RPMI8226 (cell line): Measurements from ENCODE around the gene BCAP29.
"Not testable (repeated sequence)": the region's sequence is repeated elsewhere in the genome, so short reads cannot be mapped to it uniquely, and the experiment has no call there.

Experiments
- DNase-seq: peaks from one replicate; pipeline ENCODE4 v3.0.0-alpha.2; 2015

Gene BCAP29, protein sequence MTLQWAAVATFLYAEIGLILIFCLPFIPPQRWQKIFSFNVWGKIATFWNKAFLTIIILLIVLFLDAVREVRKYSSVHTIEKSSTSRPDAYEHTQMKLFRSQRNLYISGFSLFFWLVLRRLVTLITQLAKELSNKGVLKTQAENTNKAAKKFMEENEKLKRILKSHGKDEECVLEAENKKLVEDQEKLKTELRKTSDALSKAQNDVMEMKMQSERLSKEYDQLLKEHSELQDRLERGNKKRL

DNA sequence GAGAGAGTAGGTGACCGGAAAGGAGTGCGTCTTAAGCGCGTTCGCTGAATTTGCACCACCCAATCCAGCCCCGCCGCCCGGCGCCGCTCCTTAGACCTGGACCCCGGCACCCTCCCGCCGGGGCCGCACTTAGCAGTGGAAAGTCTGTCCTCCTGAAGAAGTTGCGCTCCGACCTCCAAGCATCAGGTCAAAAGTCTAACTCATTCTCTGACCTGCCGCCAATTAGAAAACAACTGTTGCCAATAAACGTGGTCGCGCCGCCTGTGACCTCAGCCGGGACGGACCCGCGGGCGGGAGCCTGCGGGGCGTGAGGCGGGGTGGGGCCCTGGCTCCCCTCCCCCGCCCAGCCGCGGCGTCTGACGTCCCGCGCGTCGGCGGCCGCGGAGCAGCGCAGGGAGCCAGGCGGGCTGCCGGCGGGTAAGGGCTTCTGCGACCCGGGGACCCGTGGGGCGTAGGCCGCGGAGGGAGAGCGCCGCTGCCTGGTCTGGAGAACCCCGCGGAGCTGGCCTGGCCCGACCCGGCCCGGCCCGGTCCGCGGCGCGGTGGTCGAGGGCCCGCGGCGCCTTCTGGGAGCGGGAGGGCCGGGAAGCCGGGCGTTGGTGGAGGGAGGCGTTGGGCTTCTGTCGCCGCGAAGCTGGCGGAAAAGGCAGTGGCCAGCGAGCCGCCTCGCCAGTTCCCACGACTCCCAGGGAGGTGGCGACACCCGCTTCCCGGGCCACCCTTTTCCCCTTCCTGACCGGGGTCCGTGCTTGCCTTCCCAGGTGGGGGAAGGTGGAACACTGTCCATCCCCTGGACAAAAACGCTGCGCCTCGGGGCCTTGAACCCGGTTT lies at the start of gene BCAP29:
Gene BCAP29 (plus strand): TSS at position 362 of the 831 bp plus-strand sequence. CDS start 527 bp downstream, outside the sequence.
- peak; percentile 93 for DNase-seq

DNA sequence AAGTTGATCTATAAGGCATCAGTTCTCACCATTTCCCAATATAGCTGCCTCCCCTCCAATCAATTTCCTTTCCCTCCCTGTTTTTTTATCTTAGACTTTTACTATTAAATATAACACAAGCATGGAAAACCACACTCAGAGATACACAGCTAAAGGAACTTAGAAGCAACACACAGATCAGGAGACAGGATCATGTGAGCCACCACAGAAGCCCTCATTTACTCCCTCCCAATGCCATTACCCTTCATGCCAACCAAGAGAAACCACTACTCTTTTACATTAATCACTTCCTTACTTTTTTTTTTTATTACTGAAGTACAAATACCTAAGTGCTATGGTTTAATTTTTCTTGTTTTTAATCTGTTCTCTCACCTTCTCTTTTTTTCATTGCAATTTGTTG lies 49.3 kb upstream of the BCAP29 start:
- no peak for DNase-seq

DNA sequence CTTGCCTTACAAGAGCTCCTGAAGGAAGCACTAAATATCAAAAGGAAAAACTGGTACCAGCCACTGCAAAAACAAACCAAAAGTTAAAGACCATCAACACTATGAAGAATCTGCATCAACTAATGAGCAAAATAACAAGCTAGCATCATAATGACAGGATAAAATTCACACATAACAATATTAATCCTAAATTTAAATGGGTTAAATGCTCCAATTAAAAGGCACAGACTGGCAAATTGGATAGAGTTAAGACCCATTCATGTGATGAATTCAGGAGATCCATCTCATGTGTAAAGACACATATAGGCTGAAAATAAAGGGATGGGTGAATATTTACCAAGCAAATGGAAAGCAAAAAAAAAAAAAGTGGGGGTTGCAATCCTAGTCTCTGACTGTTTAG lies 45.9 kb upstream of the BCAP29 start:
- DNase-seq = no peak

DNA sequence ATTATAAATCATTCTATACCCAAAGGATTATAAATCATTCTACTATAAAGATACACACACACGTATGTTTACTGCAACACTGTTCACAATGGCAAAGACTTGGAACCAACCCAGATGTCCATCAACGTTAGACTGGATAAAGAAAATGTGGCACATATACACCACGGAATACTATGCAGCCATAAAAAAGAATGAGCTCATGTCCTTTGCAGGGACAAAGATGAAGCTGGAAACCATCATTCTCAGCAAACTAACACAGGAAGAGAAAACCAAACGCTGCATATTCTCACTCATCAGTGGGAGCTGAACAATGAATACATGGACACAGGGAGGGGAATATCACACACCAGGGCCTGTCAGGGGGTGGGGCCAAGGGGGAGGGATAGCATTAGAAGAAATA lies 42.8 kb upstream of the BCAP29 start:
- not testable (repeated sequence) for DNase-seq

DNA sequence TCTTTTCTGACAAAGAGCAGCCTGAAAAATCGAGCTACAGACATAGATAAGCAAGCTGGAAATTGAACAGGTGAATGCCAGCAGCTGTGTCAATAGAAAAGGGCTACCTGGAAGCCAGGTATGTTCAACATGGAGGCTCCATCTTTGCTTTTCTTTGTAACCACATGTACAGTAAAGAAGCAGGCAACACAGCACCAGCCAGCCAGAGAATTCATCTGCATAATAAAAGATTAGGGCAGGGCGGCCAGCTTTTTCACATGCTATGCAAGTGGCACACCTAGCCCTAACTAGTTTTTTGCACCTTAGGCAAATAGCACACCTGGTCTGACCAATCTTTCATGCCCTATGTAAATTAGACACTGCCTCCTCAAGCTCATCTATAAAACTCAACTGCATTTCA lies 42.0 kb upstream of the BCAP29 start:
- DNase-seq = no peak

DNA sequence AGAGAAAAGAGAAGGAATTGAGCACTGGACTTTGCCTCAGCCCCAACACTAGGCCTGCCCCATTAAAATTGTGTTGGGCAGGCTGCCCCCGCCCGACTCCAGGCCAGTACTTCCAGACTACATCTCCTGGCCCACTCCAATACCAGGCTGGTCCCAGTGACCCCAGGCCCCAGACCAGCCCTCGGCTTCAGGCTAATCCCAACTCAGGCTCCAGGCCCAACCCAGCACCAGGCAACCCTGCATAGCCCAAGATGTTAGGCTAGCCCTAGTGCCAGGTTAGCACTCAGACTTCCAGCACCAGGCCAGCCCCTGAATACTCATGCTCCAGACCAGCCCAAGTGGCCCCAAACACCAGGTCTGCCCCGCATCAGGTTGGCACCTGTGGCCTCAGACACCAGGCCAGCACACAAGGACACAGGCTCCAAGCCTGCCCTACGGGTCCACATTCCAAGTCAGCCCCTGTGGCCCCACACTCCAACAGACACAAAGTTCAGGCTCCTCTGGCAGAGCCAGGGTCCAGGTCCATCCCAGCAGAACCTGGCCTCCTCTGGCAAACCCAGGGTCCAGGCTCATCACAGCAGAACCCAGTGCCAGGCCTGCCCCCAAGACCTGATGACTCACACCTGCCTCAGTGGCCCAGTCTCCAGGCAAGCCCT lies 36.6 kb upstream of the BCAP29 start:
- DNase-seq = no peak

DNA sequence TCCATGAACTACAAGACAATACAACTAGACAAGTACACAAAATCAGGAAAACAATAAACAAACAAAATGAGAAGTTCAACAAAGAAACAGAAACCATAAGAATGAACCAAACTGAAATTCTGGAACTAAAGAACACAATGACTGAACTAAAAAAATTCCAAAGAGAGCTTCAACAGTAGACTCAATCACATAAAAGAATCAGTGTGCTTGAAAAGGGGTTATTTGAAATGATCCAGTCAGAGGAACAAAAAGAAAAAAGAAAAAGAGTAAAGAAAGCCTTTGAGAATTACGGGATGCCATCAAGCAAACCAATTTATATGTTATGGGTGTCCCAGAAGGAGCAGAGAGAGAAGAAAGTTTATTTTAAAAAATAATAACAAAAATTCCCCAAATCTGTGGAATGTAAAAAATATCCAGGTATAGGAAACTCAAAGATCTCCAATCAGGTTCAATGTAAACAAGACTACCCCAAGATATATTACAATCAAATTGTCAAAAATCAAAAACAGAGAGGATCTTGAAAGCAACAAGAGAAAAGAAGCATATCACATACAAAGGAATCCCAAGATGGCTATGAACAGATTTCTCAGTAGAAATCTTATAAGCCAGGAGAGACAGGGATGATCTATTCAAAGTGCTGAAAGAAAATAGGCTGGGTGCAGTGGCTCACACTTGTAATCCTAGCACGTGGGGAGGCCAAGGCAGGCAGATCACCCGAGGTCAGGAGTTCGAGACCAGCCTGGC lies 35.0 kb upstream of the BCAP29 start:
- DNase-seq = no peak

DNA sequence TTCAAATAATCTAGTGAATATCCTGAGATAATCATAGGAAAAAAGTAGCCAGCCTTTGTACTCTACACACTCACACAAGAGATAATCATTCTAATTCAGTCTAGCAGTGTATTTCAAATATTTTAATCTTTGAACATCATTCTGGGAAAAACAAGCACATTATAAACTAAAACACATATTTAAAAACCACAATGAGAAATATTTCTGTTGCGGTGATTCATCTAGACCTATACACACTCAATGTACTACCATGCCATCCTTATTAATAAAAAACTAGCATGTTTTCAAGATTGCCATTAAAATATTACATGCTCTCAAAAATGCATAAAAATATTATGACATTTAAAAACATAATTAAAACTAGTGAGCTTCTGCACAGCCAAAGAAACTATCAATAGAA lies 28.1 kb upstream of the BCAP29 start:
- DNase-seq = no peak

DNA sequence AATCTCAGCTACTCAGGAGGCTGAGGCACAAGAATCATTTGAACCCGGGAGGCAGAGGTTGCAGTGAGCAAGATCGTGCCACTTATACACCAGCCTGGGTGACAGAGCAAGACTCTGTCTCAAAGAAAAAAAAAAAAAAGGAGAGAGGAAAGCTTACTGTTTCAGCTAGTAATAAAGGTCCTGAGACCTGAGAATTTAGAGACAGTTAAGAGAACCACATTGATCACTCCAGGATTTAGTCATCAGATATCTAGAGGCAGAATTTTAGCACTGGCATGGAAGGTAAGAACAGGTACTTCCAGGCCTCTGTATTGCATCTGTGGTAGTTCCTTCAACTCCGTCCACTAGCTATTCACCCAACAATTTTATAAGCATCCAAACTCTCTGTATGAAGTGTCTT lies 24.2 kb upstream of the BCAP29 start:
- no peak for DNase-seq

DNA sequence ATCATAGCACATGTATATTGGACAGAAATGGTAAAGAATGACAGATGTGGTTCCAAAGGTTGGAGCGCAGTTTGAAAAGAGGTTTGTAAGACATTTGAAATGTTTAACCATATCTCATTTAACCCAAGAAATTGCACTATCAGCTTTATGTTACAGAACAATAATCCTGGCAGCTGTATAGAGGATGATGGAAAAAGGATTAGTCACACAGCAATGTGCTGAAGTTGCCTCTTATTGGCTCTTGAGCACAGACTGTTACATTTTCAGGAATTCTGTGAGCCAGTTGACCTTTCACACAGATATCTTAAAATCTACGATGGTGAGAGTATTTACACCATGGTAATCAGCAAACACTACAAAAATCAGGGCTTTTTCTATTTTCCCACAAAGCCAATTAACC lies 20.2 kb upstream of the BCAP29 start:
- DNase-seq = no peak

DNA sequence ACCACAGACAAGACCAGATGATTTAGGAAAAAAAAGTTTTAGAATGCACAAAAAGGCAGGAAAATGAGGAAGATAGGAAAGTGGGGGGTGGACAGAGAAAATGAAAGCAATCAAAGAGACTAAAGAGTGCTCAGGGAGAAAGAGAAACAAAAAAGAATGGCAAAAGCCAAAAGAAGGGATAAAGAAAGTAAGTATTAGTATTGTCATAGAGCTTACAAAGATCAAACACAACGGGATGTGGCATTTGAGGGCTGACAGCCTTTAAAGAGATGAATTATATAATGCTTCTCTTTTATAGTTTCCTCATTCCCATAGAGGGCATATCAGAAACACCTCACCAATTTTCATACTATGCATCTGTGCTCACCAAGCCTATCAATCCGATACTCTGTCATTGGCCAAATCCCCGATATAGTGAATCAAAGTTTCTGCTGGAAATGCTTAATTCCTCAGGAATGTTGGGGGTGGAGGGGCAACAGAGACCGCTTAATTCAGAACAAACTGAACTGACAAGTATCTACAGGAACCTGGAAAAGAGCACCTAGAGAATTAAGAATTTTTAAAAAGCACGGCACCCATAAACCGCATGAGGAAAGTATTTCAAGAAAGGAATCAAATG lies 19.0 kb upstream of the BCAP29 start:
- no peak for DNase-seq

DNA sequence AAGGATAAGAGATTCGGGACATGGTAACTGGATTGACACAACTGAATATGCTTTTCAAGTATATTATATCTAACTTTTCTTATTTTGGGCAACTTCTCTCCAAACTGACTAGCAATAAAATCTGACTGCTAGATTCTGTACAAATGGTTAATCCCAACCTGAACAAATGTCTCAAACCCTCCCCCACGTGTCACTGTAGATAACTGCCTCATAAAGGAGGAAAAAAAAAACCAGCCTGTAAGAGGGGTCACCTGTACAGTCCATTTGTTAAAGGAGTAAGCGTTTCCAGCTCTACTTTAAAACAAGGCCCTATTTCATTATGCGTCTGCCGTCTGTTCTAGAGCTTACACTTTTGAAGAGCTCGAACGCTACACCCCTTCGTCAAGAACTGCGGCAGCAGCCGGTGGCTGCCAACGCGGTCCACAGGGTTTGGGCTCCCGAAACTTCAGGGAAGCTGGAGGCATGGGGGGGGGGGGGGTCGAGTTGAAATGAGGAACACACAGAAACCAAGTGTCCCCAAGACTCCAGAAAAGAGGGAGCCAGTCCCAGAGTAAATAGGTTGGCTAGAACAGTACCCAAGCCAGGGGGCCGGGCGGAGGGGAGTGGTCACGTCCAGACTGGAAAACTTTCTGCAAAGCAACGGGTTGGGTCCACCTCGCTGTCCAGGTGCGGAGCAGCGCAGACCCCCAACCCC lies 16.8 kb upstream of the BCAP29 start:
- no peak for DNase-seq

DNA sequence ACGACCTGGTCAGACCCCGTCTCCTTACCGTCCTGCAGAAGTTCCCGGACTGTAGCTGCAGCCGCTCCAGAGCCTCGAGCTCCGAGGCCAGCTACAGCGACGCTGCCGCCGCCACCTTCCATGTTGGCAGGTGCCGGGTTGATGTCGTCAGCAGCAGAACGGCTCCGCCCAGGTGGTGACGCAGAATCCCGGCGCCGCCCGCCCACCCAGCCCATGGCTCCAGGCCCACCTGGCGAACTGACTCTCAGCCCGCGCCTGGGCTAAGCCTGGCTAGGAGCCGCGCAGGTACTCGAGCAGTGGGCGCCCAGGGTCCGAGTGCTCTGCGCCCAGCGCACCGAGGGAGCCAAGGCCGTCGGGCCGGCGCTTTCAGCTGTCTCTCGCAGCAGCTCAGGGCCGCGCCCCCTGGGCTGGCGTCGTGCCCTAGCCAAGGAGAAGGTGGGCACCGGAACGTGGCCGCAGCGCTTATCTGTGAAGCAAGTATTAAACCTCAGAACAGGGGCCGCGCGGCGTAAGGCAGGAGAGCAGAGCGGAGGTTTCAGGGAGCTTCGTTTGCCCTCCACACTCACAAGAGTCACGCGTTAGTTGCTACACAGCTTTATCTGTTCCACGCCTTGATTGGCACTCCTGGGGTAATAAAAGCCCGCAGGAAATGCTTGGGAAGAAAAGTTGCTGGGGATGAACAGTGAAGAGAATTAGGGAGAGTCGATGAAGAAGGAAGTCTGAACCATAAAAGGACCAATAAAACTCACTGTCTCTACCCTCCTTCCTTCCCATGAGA lies 16.1 kb upstream of the BCAP29 start, which contains the start of the genes COG5 and DUS4L:
Gene COG5 (minus strand): TSS at position 146 of the 778 bp plus-strand sequence. CDS start 24 bp downstream, at position 122.
Gene DUS4L (plus strand): TSS at position 197 of the 778 bp plus-strand sequence. CDS start 3,100 bp downstream, outside the sequence.
- DNase-seq = peak; percentile 93

DNA sequence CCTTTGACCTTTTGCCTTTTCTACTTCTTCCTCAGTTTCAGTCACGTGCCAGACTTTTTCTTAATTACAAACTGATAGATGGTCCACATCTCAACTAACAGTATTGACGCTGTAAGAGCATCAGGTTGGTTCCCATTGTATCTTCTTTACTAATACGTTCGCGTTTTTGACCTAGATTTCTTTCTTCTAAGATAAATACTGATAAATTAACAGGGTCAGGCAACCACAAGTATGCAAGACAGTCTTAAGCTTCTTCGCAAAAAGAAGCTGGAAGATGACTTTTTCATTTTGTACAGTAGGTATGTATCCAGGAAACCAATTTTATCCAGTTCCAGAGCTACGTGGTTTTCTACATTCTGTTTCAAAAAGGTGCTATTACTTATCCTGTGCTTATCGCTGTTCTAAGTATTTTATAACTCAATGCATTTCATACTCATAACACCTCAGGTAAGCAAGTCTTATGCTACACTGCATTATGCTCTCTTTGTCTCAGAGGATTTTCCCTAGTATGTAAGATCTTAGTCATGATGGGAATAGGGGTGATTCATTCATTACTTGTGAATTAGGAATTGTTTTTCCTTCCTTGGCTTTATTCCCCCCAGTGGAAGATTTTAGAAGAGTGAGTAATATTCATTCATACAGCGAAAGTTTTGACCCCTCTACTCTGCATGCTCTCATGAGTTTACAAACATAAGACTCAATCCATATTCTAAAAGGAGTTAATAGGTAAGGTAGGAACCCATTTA lies 15.3 kb upstream of the BCAP29 start:
- peak; percentile 30 for DNase-seq

DNA sequence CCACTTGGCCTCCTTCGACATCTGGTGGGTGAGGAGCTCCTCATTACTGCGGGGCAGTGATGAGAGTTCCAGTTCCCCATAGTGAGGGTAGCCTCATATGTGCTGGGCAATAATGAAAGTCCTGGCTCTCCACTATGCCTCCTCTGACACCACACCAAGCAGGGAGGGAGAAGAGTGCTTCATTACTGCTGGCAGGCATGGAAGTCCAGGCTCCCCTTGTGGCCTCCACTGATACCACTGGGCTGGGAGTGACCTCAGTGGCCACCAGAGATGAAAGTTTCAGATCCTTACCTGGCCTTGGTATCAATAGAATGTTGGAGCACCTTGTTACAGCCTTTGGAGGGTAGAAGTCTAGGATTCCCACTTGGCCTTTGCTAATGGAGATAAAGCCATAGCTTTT lies 9.7 kb upstream of the BCAP29 start:
- no peak for DNase-seq

DNA sequence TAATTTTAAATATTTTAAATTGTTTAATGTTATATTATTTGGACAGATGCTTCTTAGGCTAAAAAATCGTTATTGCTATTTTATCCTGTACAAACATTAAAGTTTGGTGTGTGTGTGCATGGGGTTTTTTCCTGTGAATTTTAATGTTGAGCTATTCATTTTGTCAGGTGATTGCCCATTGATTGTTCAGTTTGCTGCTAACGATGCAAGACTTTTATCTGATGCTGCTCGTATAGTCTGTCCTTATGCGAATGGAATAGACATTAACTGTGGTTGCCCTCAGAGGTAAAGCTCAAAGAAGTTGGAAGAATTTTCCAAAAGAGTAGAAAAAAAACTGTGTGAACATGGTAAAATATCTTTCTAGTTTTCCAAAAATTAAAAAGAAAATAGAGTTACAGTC lies 6.5 kb upstream of the BCAP29 start:
- DNase-seq = no peak

DNA sequence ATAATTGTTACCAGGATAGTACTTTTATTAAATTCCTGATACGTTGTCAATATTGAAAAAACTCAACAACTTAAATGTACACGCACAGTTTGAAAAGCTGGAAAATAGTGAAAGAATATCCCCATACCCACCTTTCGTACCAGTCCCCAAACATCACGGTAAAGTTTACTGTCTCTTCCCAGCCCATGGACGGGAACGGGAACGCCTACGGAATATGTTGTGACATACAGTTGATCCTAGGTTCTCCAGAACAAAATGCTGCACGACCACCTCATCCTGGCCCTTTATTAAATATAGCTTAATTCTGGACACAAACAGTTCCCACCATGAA lies 527 bp upstream of the BCAP29 start:
- no peak for DNase-seq

DNA sequence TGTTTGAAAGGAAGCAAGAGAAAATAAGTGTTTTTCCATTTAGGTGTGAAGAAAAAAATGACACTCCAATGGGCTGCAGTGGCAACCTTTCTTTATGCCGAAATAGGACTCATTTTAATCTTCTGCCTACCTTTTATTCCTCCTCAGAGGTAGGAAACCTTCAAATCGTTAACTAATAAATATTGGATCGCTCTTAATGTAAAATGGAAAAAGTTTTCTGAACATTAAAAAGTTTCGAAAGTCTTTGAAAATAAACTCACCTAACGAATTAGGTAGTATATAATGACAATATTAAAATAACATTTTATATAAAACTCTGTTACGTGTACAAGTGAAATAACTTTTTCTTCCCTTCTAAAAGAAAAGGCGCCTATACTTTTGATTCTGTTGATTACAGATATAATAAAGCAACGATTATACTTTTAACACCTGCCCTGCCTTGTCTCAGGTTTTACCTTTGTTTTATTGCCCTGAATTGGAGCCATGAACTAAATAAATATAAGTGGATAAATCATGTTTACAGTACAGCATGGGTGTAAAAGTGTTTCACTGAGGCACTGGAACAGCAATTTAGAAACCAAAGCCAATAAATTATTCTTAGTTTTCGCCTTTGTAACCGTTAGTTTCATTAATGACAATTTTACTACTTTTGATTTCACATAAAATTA lies 804 bp downstream of the BCAP29 start:
- DNase-seq = peak; percentile 11

DNA sequence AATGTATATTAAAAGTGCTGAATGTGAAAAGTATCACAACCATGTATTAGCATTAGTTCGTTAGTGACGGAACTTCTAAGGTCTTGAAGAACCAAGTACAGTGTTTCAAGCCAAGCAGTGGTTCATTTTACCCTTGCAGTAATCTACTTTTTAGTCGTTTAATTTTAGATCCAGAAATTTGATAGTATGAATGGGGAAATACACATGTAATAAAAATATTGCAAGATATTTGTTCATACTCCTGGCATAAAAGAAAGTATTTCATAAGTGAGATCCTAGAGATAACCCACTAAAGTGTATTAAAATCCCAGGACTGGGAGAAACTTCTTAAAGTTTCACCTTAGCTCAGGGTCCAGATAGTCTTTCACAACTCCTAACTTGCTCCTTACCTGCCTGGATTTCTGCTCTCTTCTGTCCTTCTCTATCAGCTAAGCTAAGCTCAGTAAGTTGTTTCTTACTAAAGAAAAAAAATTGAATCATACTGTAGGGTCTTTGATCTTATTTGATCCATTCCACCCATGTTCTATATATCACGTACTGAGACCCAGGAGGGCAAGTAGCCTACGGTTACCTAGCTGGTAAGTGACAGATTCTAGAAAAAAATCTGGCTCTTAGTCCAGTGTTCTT lies 1.5 kb downstream of the BCAP29 start:
- no peak for DNase-seq
